ENCODE data around the gene CMIP.

The CMIP gene

DNA sequence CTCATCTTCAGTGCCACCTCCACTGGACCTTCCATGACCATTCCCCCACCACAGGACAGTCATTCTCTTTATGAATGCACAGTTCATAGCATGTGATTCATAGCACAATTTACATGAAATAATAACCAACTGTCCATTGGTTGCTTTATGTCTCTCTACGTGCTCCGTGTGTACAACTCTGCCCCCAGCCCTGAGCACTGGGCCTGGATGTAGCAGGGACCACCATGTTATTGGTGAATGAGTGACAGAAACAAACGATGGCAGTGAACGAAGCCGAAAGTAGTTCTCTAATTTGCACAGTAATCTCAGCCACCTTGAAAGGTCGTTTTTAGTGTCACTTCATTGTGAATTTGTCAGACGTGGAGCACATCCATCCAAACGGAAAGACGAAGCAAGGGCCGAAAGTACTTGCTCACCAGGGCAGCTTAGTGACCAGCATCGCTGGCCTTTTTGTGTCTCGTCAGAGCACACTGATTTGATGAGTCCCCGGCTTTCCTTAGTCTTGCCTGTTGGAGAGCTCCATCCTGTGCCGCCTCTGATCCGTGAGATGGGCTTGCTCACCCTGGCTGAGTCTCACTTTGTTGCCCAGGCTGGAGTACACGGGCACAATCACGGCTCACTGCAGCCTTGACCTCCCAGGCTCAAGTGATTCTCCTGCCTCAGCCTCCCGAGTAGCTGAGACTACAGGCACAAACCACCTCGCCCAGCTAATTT, 95.3 kb downstream of the CMIP start:
- no peak for DNase-seq

DNA sequence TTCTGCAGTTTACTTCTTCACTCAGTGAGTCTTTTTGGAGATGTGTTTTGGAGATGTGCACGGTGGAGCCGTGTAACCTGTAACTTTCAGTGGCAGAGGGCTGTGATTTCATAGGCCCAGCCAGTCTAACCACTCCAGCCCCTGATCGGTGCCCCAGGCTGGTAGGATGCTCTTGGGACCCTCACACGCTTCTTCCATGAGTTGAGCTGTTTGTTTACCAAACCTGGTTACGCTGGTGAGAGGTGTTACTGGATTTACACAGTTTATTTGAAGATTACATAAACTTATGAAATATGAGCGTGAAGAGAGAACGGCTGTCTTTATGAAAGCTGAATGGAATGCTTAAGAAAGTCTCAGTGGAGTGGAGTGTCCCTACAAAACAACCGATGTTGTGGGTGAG, 96.7 kb downstream of the CMIP start:
- no peak for DNase-seq

DNA sequence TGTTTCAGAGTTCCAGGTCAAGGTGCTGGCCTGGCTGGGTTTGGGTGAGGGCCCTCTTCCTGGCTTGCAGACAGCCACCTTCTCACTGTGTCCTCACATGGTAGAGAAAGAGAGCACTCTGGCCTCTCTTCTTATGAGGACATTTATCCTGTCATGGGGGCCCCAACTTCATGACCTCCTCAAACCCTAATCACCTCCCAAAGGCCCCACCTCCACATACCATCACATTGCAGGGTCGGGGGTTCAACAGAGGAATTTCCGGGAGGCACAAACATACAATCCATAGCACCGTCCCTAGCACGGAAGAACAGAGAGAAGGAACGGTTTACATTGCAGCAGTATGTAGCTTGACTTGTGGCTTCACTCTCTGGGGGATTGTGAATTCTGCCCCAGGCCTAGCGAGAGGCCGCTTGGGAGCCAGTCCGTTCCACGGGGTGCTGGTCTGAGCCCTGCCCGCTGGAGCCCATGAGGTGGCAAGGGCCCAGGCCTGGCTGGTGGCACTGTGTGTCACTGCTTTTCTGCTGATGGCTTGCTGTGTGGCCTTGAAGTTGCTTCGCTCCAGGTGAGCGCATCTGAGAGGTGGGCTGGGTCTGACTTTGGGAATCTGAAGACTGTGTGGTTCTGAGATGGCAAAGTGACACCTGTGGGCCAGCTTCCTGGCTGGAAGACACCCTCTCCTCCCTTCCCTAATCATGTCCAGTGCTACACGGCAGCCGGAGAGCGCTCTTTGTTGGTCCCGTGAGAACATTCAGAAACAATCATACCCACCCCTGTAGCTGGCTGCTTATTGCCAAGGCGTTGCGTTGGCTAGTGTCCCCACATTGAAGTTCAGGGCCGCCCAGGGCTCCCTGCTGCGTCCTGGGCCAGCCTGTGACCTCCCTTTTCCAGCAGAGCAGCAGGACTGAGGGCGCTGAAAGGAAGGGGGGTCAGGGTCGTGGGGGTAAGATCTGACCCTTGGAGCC, 98.3 kb downstream of the CMIP start:
- DNase-seq: no peak

- no peak for DNase-seq
Measured at GRCh38 chr16:81543571-81543970, 99.0 kb downstream of the CMIP start.

- no peak for DNase-seq
Measured at GRCh38 chr16:81544261-81544660, 99.7 kb downstream of the CMIP start.

DNA sequence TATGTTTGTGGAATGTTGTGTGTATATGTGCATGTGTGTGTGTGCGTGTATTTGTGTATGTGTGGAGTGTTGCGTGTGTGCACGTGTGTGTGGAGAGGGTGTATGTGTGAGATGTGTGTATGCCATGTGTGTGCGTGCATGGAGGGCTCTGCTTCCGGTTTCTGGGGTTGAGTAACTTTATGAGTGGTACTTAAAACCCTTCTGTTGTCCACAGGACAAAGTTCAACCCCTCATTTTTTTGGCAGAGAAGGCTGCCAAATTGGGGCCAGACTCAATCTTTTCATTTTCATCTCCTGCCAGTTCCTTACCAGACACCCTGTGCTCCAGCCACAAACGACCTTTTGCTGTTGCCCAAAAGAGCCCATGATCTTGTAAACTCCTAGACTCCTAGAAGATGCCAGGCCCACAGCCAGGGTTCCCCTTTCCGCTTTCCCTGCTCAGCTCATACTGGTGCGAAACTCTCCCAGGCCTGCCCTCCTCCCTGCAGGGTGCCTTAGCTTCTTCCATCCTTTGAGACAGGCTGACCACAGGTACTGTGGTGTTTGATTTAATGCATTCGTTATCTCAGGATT, 100.2 kb downstream of the CMIP start:
- no peak for DNase-seq

DNA sequence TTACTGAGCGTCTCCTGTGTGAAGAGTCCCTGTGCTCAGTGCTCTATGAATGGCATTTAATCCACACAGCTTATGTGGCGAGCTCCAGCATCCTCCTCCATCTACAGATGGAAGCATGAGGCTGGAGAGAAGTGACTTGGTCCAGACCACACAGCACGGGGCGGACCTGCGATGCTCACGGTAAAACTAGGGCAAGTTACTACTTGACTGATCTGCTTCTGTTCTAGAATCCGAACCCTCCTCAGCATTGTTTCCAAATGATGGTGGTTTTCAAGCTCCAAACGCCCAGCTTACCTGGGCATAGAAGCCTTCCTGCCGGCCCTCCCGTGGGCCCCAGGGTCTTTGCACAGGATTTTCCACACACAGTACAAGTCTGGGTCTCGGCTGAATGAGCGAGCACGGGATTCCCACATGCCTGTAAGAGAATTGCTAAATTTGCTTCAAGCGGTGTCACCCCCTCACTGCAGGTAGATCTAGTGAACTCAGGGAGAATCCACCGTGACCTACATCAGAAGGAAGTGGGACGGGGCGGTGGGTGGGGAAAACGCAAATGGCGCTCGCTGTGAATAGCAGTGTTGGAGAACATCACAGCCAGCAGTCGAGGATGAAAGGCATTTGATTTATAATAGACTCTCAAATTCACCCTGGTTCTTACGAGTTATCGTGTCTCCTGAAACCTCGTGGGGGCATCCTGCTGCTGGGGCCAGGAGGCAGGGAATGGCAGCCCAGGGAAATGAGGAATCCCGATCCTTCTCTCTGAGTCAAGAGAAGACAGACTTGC, 101.1 kb downstream of the CMIP start:
- DNase-seq: no peak

- no peak for DNase-seq
Measured at GRCh38 chr16:81546781-81547180, 102.2 kb downstream of the CMIP start.

DNA sequence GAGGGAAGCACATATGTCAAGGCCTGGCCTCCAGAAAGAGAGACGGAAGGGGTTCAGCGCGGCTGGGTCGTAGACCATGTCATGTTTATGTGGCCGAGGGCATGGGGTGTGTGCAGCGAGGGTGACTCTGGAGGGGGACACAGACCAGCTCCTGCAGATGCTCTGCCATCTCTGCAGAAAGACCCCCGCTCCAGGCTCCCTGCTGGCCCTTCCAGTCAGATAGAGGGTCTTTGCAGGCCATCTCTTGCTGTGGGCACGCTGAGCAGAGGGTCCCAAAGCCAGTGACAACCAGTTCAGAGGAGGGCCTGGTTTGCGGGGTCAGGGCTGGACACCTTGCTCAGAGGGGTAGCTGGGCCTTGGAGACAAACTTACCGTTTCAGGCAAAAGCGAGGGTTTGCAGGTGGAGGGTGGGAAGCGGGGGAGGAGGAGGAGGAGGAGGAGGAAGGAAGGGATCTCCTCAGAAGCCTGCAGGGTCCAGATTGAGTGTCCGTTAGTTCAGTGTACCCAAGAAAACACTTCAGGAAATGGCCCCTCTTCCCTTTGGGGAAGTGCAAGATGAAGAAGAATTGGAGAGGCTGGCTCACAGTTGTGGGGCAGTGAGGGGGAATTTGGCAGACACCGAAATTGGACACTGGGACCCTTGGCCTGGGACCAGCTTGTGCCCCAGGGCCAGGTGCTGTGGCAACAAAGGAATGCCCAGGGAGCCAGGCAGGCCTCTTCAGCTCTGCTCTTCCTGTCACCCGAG, 102.8 kb downstream of the CMIP start:
- no peak for DNase-seq

DNA sequence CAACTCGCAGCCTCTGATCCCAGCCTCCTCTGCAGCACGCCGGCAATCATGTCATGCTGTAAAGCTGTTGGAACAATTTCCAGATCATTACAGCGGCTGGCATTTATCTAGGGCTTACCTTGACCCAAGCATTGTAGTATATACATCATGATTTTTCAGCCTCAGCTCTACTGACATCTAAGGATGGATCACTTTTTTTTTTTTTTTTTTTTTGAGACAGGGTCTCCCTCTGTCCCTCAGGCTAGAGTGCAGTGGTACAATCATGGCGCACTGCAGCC, 103.3 kb downstream of the CMIP start:
- DNase-seq: no peak

GRCh38 chr16:81548551-81548875, 103.9 kb downstream of the CMIP start:
- no peak for DNase-seq

GRCh38 chr16:81548876-81549546, 104.4 kb downstream of the CMIP start:
- no peak for DNase-seq

DNA sequence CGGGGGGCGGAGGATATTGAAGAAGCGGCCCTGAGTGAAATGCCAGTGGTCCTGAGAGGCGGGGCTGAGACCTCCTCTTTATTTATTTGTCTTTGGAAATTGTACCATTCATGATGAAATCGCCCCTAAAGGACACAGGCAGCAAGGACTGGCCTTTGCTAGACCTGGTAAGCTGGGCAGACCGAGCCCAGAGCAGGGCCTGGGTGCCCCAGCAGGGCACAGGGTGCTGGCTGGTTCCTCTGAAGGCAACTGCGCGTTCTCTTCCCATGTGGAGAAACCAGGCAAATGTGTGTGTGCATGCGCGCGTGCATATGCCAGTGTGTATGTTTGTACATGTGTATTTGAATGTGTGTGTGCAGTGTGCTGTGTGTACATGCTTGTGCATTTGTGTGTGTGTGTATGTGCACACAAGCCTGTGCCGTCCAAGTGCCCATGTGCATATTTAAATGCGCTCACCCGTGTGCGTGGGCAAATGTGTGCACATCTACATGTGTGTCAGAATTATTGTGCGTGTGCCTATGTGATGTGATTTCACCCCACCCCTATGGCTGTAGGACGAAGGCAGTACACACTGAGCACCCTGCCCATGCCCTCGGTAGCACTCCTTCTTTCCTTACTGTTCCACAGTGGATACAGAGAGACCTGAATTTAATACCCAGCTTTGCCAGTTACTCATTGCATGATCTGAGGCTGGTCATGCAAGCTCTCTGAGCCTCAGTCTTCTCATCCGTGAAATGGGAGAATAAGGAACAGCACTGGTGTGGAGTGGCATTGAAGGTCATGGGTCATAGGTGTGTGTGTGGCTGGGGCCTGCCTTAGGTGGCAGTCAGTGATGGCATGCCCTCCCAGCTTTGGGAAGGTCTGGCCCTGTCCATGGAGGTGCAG, 105.2 kb downstream of the CMIP start:
- no peak for DNase-seq

- DNase-seq: no peak
Measured at GRCh38 chr16:81550432-81550808, 105.8 kb downstream of the CMIP start.

- DNase-seq: no peak
Measured at GRCh38 chr16:81551151-81551808, 106.7 kb downstream of the CMIP start.

GRCh38 chr16:81551821-81552304, 107.3 kb downstream of the CMIP start:
- no peak for DNase-seq

- no peak for DNase-seq
Measured at GRCh38 chr16:81552743-81553079, 108.1 kb downstream of the CMIP start.

GRCh38 chr16:81553080-81553813, 108.6 kb downstream of the CMIP start:
- no peak for DNase-seq

DNA sequence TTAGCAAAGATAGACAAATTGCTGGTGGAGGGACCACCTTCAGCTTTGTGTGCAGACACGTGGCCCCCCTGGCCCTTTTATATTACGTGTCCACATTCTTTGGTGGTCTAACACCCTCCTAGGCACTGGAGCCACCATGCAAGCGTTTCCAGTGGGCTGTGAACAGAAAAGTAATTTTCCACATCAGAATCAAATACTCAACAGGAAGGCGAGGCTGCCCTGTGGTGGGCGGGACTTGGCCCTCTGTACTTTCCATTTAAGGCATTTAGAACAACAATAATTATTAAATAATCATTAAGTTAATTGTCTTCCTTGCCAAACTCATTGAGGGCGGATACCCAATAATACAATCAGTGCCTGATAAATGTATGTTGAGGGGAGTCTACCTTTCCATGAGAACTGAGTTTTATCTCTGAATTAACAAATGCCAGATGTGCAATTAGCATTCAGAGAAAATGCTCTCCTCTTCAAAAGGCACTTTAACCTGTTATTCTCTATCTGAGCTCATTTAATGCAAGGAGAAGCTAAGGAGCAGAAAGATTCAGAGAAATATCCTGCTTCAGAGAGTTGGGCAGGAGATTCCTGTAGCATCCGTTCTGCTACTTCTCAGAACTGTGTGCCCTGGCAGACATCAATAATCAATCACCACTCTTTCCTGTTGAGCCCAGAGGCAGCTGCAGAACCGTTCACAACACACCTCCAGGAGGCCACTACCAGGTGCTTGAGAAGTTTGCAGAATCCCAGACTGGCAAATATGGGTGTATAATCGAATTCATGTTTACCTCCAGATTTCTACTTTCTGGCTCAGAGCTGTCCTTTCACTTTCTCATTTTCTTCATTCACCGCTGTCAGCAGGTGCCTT, 109.4 kb downstream of the CMIP start:
- no peak for DNase-seq

Measured in CD4-positive, alpha-beta T cell treated with Interleukin-10 for 1 hour (primary cell).